HG03521 (cell line): Measurements from ENCODE around the gene GRM1.
"Not testable (repeated sequence)": the region's sequence is repeated elsewhere in the genome, so short reads cannot be mapped to it uniquely, and the experiment has no call there.

ENCODE experiments used
- ATAC-seq: cut with Tn5 transposase; IDR thresholded peaks from one replicate; pipeline ENCODE4 v1.9.1; 2021; ENCODE audit warnings: mild to moderate bottlenecking, moderate library complexity; ENCODE audit not compliant: unreplicated experiment

The GRM1 gene

GRCh38 chr6:146267447-146267846 lies 238.6 kb downstream of the GRM1 start:
- no peak for ATAC-seq

GRCh38 chr6:146267946-146268345 lies 239.1 kb downstream of the GRM1 start:
- ATAC-seq: no peak

GRCh38 chr6:146269482-146269881 lies 240.6 kb downstream of the GRM1 start:
- ATAC-seq: no peak

GRCh38 chr6:146271163-146271562 lies 242.3 kb downstream of the GRM1 start:
- not testable (repeated sequence) for ATAC-seq

GRCh38 chr6:146273490-146273889 lies 244.6 kb downstream of the GRM1 start:
- no peak for ATAC-seq

- ATAC-seq: no peak
These were observed 248.3 kb downstream of the GRM1 start for GRCh38 chr6:146277142-146277541.

GRCh38 chr6:146281651-146282362 lies 252.9 kb downstream of the GRM1 start:
- ATAC-seq: no peak

GRCh38 chr6:146282837-146283236 lies 254.0 kb downstream of the GRM1 start:
- ATAC-seq: no peak

GRCh38 chr6:146284311-146284710 lies 255.4 kb downstream of the GRM1 start:
- ATAC-seq: no peak

GRCh38 chr6:146286961-146287360 lies 258.1 kb downstream of the GRM1 start:
- no peak for ATAC-seq

GRCh38 chr6:146287691-146288369 lies 259.0 kb downstream of the GRM1 start:
- ATAC-seq: no peak

GRCh38 chr6:146289816-146290588 lies 261.1 kb downstream of the GRM1 start:
- no peak for ATAC-seq

- no peak for ATAC-seq
These were observed 261.7 kb downstream of the GRM1 start for GRCh38 chr6:146290589-146290901.

- ATAC-seq: no peak
These were observed 263.6 kb downstream of the GRM1 start for GRCh38 chr6:146292506-146292905.

- ATAC-seq: no peak
These were observed 266.8 kb downstream of the GRM1 start for GRCh38 chr6:146295695-146296094.

GRCh38 chr6:146297815-146298214 lies 269.0 kb downstream of the GRM1 start:
- ATAC-seq: no peak

GRCh38 chr6:146300521-146300920 lies 271.7 kb downstream of the GRM1 start:
- no peak for ATAC-seq

GRCh38 chr6:146301764-146302163 lies 272.9 kb downstream of the GRM1 start:
- ATAC-seq: no peak

- no peak for ATAC-seq
These were observed 274.1 kb downstream of the GRM1 start for GRCh38 chr6:146302994-146303393.

GRCh38 chr6:146304181-146304580 lies 275.3 kb downstream of the GRM1 start:
- ATAC-seq: no peak

GRCh38 chr6:146305092-146305491 lies 276.2 kb downstream of the GRM1 start:
- no peak for ATAC-seq

GRCh38 chr6:146305951-146306350 lies 277.1 kb downstream of the GRM1 start:
- ATAC-seq: no peak
